Panc1 (cell line): Measurements from ENCODE around the gene TRAF7. TPM values are rescaled to one million over a fixed set of nuclear protein-coding genes. Genes with fewer than 3 reads are reported as not detected.

ENCODE experiments used
- ATAC-seq: fragments of 200-7000 bp; cut with Tn5 transposase; 2 replicates; pipeline ENCODE4 v1.9.1; 2020; ENCODE audit warnings: mild to moderate bottlenecking, moderate library complexity
- BruUV-seq: library from RNA; stranded (reverse); fragments of 400-500 nt; replicated peaks from 2 replicates; lab custom pipeline; 2021; lab: Mats Ljungman, UMichigan
- CTCF ChIA-PET: fragments of 300-600 bp; sonication (Branson Sonifier 250); formaldehyde crosslinking; loops from one replicate; lab custom pipeline; 2022; ENCODE audit warnings: antibody characterized with exemption; lab: Charles Lee
- POLR2A ChIA-PET: fragments of 300-600 bp; sonication (Branson Sonifier 250); formaldehyde crosslinking; loops from one replicate; lab custom pipeline; 2022; ENCODE audit warnings: antibody characterized with exemption; lab: Charles Lee
- DNase-seq: peaks from one replicate; pipeline ENCODE4 v3.0.0-alpha.2; 2010; ENCODE audit warnings: low read depth, low spot score
- H3K27ac ChIP-seq: 2 replicates; pipeline ENCODE4 v1.5.1; 2011; ENCODE audit warnings: mild to moderate bottlenecking, low read length, inconsistent platforms
- H3K27me3 ChIP-seq: fragments of 200-500 bp; sonication (Bioruptor generic); 2 replicates; pipeline ENCODE4 v1.6.0; 2014; ENCODE audit warnings: low read length, inconsistent platforms; ENCODE audit not compliant: control insufficient read depth, insufficient read depth
- H3K36me3 ChIP-seq: fragments of 200-500 bp; sonication (Bioruptor generic); 2 replicates; pipeline ENCODE4 v1.5.1; 2014; ENCODE audit warnings: inconsistent platforms, mild to moderate bottlenecking, low read length, moderate library complexity; ENCODE audit not compliant: control insufficient read depth, insufficient read depth
- H3K4me1 ChIP-seq: 2 replicates; pipeline ENCODE4 v1.5.1; 2011; ENCODE audit warnings: inconsistent platforms, mild to moderate bottlenecking, low read length, moderate library complexity; ENCODE audit not compliant: control insufficient read depth, insufficient read depth
- H3K4me3 ChIP-seq, 2 experiments: 2 replicates each; pipeline ENCODE4 v1.5.1; 2011 to 2012; ENCODE audit warnings: low read depth in 2 of 2, low read length in 2 of 2, mild to moderate bottlenecking in 2 of 2, inconsistent platforms in 1 of 2, moderate library complexity in 1 of 2
- H3K9me3 ChIP-seq: fragments of 200-500 bp; sonication (Bioruptor generic); 2 replicates; pipeline ENCODE4 v1.5.1; 2014; ENCODE audit warnings: low read depth, mild to moderate bottlenecking, inconsistent platforms, low read length, moderate library complexity; ENCODE audit not compliant: control insufficient read depth, insufficient read depth
- CTCF ChIP-seq: fragments of 450-650 bp; IDR thresholded peaks from 2 replicates; pipeline ENCODE4 v1.5.1; 2017; ENCODE audit warnings: mild to moderate bottlenecking
- POLR2AphosphoS5 ChIP-seq: IDR thresholded peaks from 2 replicates; pipeline ENCODE4 v1.6.1; 2012; ENCODE audit warnings: mild to moderate bottlenecking, low read depth, low read length, moderate library complexity
- SIN3A ChIP-seq: IDR thresholded peaks from 2 replicates; pipeline ENCODE4 v1.6.1; 2012; ENCODE audit warnings: low read depth, mild to moderate bottlenecking, low read length, moderate library complexity, borderline replicate concordance; ENCODE audit not compliant: insufficient read depth
- TCF7L2 ChIP-seq: IDR thresholded peaks from 2 replicates; pipeline ENCODE4 v1.6.1; 2011; ENCODE audit warnings: mild to moderate bottlenecking, low read depth, low read length, inconsistent platforms
- in situ Hi-C: cut with HindIII; loops from 2 replicates; pipeline ENCODE4 v1.10.0; 2016; ENCODE audit warnings: low sequenced_read_pairs, low pct_unique_long_range_greater_than_20kb
- intact Hi-C: fragments of 100-400 bp; cut with micrococcal nuclease; formaldehyde crosslinking; loops from one replicate; pipeline ENCODE4 v1.10.0; 2022; ENCODE audit not compliant: unreplicated experiment
- total RNA-seq: library from RNA; stranded (reverse); gene quantifications from one replicate; pipeline ENCODE4 v1.2.1, GENCODE V29; 2021; ENCODE audit not compliant: unreplicated experiment
- TF ChIP-seq, protein P1 (sequence below), 2 experiments: IDR thresholded peaks; 2 replicates each; pipeline ENCODE4 v1.6.1; 2011 to 2012; ENCODE audit warnings: low read depth in 2 of 2, control low read depth in 1 of 2, low read length in 1 of 2, mild to moderate bottlenecking in 1 of 2, moderate library complexity in 1 of 2; ENCODE audit not compliant: insufficient read depth in 1 of 2

Gene TRAF7
- total RNA-seq, 1 experiment from 2014 or later = 108 TPM

- TF ChIP-seq CTCF (no peak), SIN3A (no peak), TCF7L2 (no peak), POLR2AphosphoS5 (no peak)
- TF ChIP-seq, protein P1, sequence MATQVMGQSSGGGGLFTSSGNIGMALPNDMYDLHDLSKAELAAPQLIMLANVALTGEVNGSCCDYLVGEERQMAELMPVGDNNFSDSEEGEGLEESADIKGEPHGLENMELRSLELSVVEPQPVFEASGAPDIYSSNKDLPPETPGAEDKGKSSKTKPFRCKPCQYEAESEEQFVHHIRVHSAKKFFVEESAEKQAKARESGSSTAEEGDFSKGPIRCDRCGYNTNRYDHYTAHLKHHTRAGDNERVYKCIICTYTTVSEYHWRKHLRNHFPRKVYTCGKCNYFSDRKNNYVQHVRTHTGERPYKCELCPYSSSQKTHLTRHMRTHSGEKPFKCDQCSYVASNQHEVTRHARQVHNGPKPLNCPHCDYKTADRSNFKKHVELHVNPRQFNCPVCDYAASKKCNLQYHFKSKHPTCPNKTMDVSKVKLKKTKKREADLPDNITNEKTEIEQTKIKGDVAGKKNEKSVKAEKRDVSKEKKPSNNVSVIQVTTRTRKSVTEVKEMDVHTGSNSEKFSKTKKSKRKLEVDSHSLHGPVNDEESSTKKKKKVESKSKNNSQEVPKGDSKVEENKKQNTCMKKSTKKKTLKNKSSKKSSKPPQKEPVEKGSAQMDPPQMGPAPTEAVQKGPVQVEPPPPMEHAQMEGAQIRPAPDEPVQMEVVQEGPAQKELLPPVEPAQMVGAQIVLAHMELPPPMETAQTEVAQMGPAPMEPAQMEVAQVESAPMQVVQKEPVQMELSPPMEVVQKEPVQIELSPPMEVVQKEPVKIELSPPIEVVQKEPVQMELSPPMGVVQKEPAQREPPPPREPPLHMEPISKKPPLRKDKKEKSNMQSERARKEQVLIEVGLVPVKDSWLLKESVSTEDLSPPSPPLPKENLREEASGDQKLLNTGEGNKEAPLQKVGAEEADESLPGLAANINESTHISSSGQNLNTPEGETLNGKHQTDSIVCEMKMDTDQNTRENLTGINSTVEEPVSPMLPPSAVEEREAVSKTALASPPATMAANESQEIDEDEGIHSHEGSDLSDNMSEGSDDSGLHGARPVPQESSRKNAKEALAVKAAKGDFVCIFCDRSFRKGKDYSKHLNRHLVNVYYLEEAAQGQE (IDR thresholded peaks at IDR 0.05; ENCODE audit: insufficient read depth in 1 of 2, low read depth in 2 of 2, low read length in 1 of 2) = no peak
- Histone ChIP-seq H3K4me1 (peaks cover 37% of the 10 kb centered on the region), H3K9me3 (no peaks in the 10 kb centered on the region), H3K36me3 (peaks cover 3% of the 10 kb centered on the region; the same call in 1 of the 2 replicates), H3K27me3 (no peaks in the 10 kb centered on the region), H3K27ac (no peak overlapping the region), H3K4me3 (no peak overlapping the region)
- ATAC-seq = no peak
- in situ Hi-C loops (no loop called here), intact Hi-C loops (no loop called here)
- BruUV-seq = no TSS peak
- ChIA-PET CTCF (no interaction called here), POLR2A (interaction anchor here (0.6 kb wide), 1 partner anchor 13 kb away, joined by 7 read pairs; no protein-coding TSS in a partner anchor)
- DNase-seq = no peak
Observed at GRCh38 chr16:2209258-2210008, 53.9 kb downstream of the TRAF7 start.

- DNase-seq = no peak
- Histone ChIP-seq H3K27me3 (no peaks in the 10 kb centered on the region), H3K4me3 (no peak overlapping the region), H3K4me1 (peaks cover 32% of the 10 kb centered on the region), H3K9me3 (no peaks in the 10 kb centered on the region), H3K36me3 (peaks cover 3% of the 10 kb centered on the region; the same call in 1 of the 2 replicates), H3K27ac (no peak overlapping the region)
- ATAC-seq = no peak
- TF ChIP-seq CTCF (no peak), TCF7L2 (no peak), POLR2AphosphoS5 (no peak), SIN3A (no peak)
- TF ChIP-seq, protein P1 (IDR thresholded peaks at IDR 0.05; ENCODE audit: insufficient read depth in 1 of 2, low read depth in 2 of 2, low read length in 1 of 2) = no peak
- no TSS peak for BruUV-seq
- ChIA-PET CTCF (no interaction called here), POLR2A (interaction anchor here (0.6 kb wide), 1 partner anchor 14 kb away, joined by 7 read pairs; no protein-coding TSS in a partner anchor)
- in situ Hi-C loops (no loop called here), intact Hi-C loops (no loop called here)
Observed at GRCh38 chr16:2210009-2210332, 54.4 kb downstream of the TRAF7 start.
